ENCODE results near the gene PIEZO2.

The PIEZO2 gene

DNA sequence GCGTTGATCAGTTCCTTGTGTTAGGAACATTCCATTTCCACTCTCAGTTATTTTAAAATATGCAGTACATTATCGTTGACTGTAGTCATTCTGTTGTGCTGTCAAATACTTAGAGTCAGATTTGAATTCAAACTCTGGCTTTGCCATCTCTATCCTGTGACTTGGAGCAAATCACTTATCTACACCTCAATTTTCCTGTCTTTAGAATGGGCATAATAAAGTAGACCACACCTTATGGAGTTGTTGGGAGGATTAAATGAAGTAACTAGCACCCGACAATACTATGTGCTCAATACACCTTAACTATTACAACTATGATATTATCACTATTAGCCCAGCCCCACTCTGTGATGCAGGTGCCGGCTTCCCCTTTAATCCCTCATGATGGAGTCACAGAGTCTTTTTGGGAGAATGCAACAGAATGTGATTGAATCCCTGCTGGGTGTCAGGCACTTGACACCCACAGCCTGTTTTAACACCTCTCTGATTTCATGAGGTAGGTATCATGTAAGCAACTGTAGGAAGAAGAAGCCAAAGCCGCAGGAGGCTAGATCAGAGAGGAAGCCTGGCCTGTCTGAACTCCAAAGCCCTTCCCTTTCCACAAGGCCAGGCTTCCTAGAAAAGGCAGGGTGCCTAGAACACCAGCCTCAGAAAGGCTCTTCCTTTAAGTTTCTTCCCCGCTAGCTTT is 315.1 kb downstream of the PIEZO2 start:
- in situ Hi-C loops (cut with HindIII; ENCODE audit: low pct_unique_long_range_greater_than_20kb, low sequenced_read_pairs): no loop called here

DNA sequence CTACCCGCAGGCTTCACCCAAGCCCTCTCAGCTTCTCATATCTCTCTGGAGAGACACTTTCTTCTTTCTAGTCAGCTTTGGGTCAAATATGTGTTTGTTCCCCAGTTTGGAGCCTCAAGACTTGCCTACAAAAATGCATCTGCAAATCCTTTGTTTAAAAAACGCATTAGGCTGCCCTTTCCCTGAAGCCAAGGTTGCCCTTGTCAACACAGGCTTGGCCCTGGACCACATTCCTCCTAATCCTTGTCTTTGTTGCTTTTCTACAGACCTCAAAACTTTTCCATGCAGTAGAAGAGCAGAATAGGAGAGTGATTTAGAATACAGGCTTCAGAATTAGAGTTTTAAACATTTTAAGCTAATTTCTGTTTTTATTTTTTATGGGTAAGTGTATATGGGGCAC is 315.7 kb downstream of the PIEZO2 start:
- in situ Hi-C loops (cut with HindIII; ENCODE audit: low pct_unique_long_range_greater_than_20kb, low sequenced_read_pairs): no loop called here

More for the DNA sequence above, 315.1 kb downstream of the PIEZO2 start:
- no peak for DNase-seq (ENCODE audit: low read depth in 1 of 2, low spot score in 1 of 2)
- no peak for TF ChIP-seq JUND (IDR thresholded peaks at IDR 0.05; ENCODE audit: low read depth)

DNA sequence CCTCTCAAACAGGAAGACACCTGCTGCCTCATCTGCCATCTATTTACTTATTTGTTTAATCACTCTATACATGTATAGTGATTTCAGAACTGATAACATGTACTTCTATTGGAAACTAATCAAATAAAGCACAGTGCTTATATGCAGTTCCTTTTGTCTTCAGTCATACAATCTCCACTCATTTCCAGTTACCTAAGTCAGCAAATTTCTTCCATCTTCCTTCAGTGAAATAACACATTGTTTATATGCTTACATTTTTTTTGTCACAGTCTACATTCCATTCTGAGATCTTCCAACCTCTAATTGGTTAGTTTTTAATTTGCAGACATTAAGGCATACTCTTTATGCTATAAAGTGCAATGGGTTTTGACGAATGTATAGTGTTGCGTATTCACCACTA is 323.0 kb downstream of the PIEZO2 start:
- TF ChIP-seq JUND (IDR thresholded peaks at IDR 0.05; ENCODE audit: low read depth): no peak
- DNase-seq (ENCODE audit: low read depth in 1 of 2, low spot score in 1 of 2): no peak
- in situ Hi-C loops (cut with HindIII; ENCODE audit: low pct_unique_long_range_greater_than_20kb, low sequenced_read_pairs): no loop called here

More for the DNA sequence above, 315.7 kb downstream of the PIEZO2 start:
- no peak for TF ChIP-seq JUND (IDR thresholded peaks at IDR 0.05; ENCODE audit: low read depth)
- DNase-seq (ENCODE audit: low read depth in 1 of 2, low spot score in 1 of 2): no peak

DNA sequence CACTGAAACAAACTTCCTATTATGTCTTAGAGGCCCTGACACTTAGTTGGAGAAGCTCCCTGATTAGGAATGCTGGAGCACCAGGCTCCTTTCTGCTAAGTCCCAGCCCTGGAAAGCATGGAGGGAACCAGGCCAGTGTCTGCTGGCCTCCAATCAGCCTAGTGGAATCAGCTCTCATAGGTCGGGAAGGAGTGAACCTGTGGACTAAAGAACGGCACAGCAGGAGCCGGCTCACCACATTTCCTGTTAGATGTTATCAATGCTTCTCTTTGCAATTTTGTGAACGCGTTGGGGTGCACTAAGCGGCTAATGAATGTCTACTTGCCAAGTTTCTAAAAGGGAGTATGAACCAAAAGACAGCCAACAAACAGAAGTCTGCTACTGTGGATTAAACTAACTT is 326.9 kb downstream of the PIEZO2 start:
- DNase-seq (ENCODE audit: low read depth in 1 of 2, low spot score in 1 of 2): no peak
- in situ Hi-C loops (cut with HindIII; ENCODE audit: low pct_unique_long_range_greater_than_20kb, low sequenced_read_pairs): no loop called here

DNA sequence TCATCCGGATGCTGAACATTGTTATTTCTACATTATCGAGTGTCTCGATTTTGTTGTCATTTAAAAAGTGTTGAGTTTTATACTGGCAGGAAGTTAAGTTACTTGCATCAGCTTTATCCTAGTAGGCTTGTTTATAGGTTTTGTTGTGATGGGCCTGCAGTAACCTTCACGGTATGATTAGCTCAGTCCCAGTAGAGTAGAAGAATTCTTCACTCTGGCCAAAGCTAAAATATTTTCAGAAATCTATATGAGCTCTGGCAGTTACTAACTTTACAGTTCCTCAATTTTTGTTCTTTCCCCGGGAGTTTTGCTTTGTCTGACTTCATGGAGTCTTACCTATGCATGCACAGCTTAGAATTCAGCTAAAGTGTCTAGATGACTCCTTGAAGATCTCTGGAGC is 328.7 kb downstream of the PIEZO2 start:
- in situ Hi-C loops (cut with HindIII; ENCODE audit: low pct_unique_long_range_greater_than_20kb, low sequenced_read_pairs): no loop called here
- no peak for DNase-seq (ENCODE audit: low read depth in 1 of 2, low spot score in 1 of 2)
- no peak for TF ChIP-seq JUND (IDR thresholded peaks at IDR 0.05; ENCODE audit: low read depth)

More for the DNA sequence above, 326.9 kb downstream of the PIEZO2 start:
- no peak for TF ChIP-seq JUND (IDR thresholded peaks at IDR 0.05; ENCODE audit: low read depth)

DNA sequence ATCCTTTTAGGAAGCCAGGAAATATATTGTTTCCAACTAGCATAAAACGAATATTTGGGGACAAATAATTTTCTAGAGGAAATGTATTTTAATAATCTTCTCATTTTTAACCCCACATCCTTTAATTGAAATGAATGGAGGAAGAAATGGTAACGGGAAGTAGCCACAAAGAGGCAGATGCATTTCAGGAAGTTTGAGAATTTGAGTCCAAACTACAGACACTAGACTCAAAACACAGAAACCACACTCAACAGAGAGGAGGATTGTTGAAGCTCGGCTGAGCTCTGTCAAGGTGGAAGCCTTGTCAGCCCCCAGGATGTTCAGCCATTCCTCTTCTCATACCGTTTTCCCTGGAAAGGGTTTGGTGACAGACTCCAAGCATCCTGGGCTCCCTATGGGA is 335.0 kb downstream of the PIEZO2 start:
- DNase-seq (ENCODE audit: low read depth in 1 of 2, low spot score in 1 of 2): no peak
- no peak for TF ChIP-seq JUND (IDR thresholded peaks at IDR 0.05; ENCODE audit: low read depth)
- in situ Hi-C loops (cut with HindIII; ENCODE audit: low pct_unique_long_range_greater_than_20kb, low sequenced_read_pairs): no loop called here

DNA sequence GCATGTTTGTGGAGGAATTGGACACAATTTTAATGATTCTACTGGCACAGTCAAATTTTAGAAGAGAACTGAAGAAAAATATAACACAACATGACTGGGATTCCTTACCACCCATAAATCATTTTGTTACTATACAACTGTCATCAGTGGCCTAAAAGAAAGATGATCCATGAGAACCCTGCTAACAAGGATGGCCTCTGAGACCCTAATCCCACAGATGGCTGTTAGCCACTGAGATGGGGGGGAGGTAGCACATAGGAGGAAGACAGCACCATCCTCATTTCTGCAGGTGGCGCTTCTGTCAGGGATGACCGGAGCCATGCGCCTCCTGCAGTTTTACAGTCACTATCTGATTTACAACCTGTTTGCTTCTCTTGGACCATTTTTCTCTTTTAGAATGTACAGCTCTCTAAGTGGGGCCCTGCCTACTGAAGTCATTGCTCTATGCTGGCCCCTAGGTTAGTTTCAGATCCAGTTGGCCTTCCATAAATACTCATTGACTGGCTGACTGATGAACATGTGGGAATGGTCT is 343.7 kb downstream of the PIEZO2 start:
- no peak for TF ChIP-seq JUND (IDR thresholded peaks at IDR 0.05; ENCODE audit: low read depth)
- in situ Hi-C loops (cut with HindIII; ENCODE audit: low pct_unique_long_range_greater_than_20kb, low sequenced_read_pairs): no loop called here

DNA sequence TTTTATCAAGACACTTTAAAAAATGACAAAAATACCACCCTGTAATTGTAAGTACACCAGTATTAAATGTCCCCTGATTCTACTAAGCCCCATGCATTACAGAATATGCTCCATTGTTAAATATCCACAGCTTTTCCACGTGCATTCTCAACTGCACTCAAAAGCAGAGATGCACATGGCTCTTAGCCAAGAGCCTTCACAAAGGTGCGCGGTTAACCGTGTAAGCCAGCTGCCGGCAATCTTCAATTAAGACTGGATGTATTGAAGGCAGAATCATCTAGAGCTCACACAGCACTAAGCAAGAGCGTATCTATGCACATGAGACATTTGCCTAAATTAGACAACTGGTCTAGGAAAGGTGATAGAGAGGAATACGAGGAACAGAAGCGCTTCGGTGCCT is 345.2 kb downstream of the PIEZO2 start:
- no peak for TF ChIP-seq JUND (IDR thresholded peaks at IDR 0.05; ENCODE audit: low read depth)
- in situ Hi-C loops (cut with HindIII; ENCODE audit: low pct_unique_long_range_greater_than_20kb, low sequenced_read_pairs): no loop called here
- no peak for DNase-seq (ENCODE audit: low read depth in 1 of 2, low spot score in 1 of 2)

More for the DNA sequence above, 343.7 kb downstream of the PIEZO2 start:
- no peak for DNase-seq (ENCODE audit: low read depth in 1 of 2, low spot score in 1 of 2)

DNA sequence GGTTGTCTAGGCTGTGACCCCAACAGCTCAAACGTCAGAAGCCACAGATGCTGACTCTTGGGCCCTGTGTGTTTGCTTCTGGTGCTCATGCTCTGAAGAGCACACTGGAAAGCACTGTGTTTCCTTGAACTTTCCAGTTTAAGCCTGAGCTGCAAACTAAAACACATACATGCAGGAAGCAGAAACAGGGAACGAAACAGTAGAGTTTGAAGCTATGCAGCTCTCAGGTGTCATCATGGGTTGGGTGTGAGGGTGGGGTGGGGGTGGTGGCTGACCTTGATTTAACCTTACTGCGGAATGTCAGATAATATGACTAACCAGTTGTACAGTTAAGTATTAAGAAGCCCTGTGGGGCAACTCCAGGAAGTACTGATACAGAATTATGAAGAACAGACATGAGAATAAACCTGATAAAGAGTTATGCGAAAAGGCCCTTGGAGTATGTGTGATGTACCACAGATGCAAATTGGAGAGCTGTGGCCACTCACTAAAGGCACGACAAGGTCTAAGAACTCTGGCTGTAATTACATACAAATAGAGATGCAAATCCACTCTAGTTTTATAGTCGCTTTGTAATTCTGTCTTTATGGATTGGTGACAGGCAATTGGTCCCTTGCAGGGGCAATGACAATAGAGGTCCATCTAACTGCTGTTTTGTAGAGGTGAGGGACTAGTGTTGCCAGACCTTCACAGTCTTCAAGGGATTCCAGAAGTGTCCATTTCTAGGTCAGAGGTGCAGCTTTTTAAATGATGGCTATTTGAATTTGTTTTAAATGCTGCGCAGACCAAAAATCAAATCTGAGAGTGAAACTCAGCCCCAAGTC is 350.4 kb downstream of the PIEZO2 start:
- TF ChIP-seq JUND (IDR thresholded peaks at IDR 0.05; ENCODE audit: low read depth): no peak
- in situ Hi-C loops (cut with HindIII; ENCODE audit: low pct_unique_long_range_greater_than_20kb, low sequenced_read_pairs): no loop called here
- DNase-seq (ENCODE audit: low read depth in 1 of 2, low spot score in 1 of 2): no peak

DNA sequence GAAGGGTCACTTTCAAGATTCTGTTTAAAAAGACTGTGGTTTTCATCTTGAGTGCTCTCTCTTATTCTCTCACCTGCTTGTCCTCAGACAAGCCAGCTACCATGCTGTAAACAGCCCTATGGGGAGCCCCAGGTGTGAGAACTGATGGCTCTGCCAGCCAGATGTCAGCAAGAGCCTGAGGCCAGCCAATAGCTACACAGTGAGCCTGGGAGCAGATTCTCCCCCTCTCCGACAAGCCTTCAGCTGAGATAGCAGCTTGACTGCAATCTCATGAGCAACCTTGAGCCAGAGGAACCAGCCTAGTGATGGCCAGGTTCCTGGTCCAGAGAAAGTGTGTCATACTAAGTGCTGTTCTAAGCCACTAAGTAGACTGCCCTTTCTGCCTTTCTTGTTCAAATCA is 351.5 kb downstream of the PIEZO2 start:
- TF ChIP-seq JUND (IDR thresholded peaks at IDR 0.05; ENCODE audit: low read depth): no peak
- in situ Hi-C loops (cut with HindIII; ENCODE audit: low pct_unique_long_range_greater_than_20kb, low sequenced_read_pairs): no loop called here
- no peak for DNase-seq (ENCODE audit: low read depth in 1 of 2, low spot score in 1 of 2)

DNA sequence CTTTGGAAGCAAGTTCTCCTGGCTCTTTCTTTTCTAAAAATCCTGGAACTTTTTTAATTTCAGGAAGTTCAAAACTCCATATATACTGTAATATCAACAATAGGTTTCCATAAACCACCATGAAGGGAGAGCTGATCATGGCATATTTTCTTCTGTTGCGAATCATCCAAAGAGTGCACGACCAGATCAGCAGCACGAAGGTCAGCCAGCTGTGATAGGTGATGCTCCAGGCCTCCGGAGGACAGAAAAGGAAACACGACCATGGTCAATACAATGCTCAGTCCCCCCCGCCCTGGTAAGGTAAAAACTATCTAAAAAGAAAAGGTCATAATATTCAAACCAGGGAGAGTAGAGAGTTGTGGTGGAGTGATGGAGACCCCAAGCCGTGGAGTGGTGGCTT is 354.6 kb downstream of the PIEZO2 start:
- no peak for DNase-seq (ENCODE audit: low read depth in 1 of 2, low spot score in 1 of 2)
- in situ Hi-C loops (cut with HindIII; ENCODE audit: low pct_unique_long_range_greater_than_20kb, low sequenced_read_pairs): no loop called here
- no peak for TF ChIP-seq JUND (IDR thresholded peaks at IDR 0.05; ENCODE audit: low read depth)

DNA sequence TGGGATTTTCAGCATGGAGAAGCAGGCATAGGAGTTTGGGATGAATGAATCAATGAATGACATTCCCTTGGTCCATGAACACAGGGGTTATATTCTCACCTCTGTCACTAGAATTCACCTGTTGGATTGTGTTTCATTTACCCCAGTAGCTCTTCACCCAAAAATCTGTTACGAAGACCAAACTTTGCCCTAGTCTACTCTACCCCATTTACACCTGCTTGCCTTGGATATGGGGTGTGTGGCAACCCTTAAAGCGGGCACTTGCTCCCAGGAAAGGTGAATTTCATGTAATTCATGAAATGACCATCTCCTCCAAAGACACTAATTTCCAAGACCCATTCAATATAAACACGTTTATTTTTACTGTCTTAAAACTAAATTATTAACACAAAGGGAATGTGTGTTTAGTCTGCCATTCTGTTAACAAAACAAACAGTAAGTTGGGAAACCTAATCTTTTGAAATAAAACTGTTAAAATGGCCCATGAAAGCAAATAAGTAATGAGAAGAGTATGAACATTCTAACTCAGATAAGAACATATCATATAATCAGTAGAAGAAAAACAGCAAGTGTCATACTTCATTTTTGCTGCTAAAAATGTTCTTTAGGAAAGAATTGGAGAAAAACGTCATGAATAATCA is 355.5 kb downstream of the PIEZO2 start:
- no peak for DNase-seq (ENCODE audit: low read depth in 1 of 2, low spot score in 1 of 2)
- in situ Hi-C loops (cut with HindIII; ENCODE audit: low pct_unique_long_range_greater_than_20kb, low sequenced_read_pairs): no loop called here
- no peak for TF ChIP-seq JUND (IDR thresholded peaks at IDR 0.05; ENCODE audit: low read depth)

DNA sequence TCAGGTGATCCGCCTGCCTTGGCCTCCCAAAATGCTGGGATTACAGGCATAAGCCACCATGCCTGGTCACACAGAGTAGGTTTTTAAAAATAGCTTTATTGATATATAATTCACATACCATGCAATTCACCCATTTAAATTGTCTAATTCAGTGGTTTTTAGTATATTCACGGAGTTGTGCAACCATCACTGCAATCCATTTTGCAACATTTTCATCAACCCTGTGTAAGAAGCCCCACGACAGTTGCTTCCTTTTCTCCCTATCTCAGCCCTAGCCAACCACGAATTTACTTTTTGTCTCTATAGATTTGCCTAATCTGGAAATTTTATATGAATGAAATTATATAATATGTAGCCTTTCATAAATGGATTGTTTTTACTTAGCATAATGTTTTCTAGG is 357.2 kb downstream of the PIEZO2 start:
- DNase-seq (ENCODE audit: low read depth in 1 of 2, low spot score in 1 of 2): no peak
- no peak for TF ChIP-seq JUND (IDR thresholded peaks at IDR 0.05; ENCODE audit: low read depth)
- in situ Hi-C loops (cut with HindIII; ENCODE audit: low pct_unique_long_range_greater_than_20kb, low sequenced_read_pairs): no loop called here
